Measurements from ENCODE around the gene RTTN.

DNA sequence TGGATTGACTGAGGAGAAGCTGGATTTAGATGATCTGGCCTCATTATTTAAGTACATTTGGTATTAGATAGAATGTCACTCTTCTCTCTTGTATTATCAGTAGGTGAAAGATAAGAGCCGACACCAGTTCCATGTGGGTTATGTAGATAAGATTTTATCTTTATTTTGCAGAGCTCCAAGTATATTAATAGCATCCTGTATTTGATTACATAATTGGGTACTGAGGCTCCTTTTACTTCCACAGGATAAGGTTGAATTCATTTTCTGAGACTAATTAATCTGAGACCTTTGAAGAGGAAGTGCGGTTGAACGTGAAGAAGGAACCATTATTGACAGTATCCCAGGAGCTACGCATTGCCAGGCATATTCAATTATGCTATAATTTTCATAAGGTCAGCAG lies 225.0 kb downstream of the RTTN start:
- TF ChIP-seq, protein P1, sequence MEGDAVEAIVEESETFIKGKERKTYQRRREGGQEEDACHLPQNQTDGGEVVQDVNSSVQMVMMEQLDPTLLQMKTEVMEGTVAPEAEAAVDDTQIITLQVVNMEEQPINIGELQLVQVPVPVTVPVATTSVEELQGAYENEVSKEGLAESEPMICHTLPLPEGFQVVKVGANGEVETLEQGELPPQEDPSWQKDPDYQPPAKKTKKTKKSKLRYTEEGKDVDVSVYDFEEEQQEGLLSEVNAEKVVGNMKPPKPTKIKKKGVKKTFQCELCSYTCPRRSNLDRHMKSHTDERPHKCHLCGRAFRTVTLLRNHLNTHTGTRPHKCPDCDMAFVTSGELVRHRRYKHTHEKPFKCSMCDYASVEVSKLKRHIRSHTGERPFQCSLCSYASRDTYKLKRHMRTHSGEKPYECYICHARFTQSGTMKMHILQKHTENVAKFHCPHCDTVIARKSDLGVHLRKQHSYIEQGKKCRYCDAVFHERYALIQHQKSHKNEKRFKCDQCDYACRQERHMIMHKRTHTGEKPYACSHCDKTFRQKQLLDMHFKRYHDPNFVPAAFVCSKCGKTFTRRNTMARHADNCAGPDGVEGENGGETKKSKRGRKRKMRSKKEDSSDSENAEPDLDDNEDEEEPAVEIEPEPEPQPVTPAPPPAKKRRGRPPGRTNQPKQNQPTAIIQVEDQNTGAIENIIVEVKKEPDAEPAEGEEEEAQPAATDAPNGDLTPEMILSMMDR (IDR thresholded peaks at IDR 0.05; ENCODE audit: borderline replicate concordance, extremely low read depth, low read length, poor library complexity, severe bottlenecking), result no peak
- TF ChIP-seq EZH2 (IDR thresholded peaks at IDR 0.05; ENCODE audit: borderline replicate concordance, low read depth, low read length, severe bottlenecking), result no peak
